Brain microvascular endothelial cell (primary cell): ENCODE data around the gene TFDP1.

Source experiments
- DNase-seq: peaks from one replicate; pipeline ENCODE4 v3.0.0-alpha.2; 2020
- H3K27ac ChIP-seq: fragments of 250-450 bp; sonication (Bioruptor Pico); 2 replicates; pipeline ENCODE4 v1.5.1; 2020; ENCODE audit warnings: mild to moderate bottlenecking, moderate library complexity
- H3K27me3 ChIP-seq: fragments of 250-450 bp; sonication (Bioruptor Pico); replicated peaks from 2 replicates; pipeline ENCODE4 v1.5.1; 2020; ENCODE audit warnings: mild to moderate bottlenecking
- H3K36me3 ChIP-seq: fragments of 250-450 bp; sonication (Bioruptor Pico); replicated peaks from 2 replicates; pipeline ENCODE4 v1.5.1; 2020; ENCODE audit warnings: mild to moderate bottlenecking
- H3K4me3 ChIP-seq: 2 replicates; pipeline ENCODE4 v1.5.1; 2011; ENCODE audit warnings: low read depth, mild to moderate bottlenecking, control low read depth, low read length, moderate library complexity
- CTCF ChIP-seq: IDR thresholded peaks from 2 replicates; pipeline ENCODE4 v1.5.1; 2011; ENCODE audit warnings: low read depth, mild to moderate bottlenecking, moderate library complexity, low read length, control low read depth, inconsistent platforms; ENCODE audit errors: missing control alignments
- in situ Hi-C: cut with HindIII; loops from 2 replicates; pipeline ENCODE4 v1.10.0; 2017; ENCODE audit warnings: low sequenced_read_pairs, low pct_ligation_motif_present

The TFDP1 gene

GRCh38 chr13:113625965-113626721, 41.6 kb downstream of the TFDP1 start:
- Histone ChIP-seq H3K27me3 (no peaks in the 10 kb centered on the region), H3K27ac (no peak overlapping the region), H3K4me3 (no peak overlapping the region), H3K36me3 (peaks cover 19% of the 10 kb centered on the region)
- in situ Hi-C loops, result no loop called here
- no peak for DNase-seq
- no peak for TF ChIP-seq CTCF

- no peak overlapping the region for H3K4me3 ChIP-seq
- in situ Hi-C loops, result no loop called here
- peaks cover 29% of the 10 kb centered on the region for H3K36me3 ChIP-seq
These were observed 42.6 kb downstream of the TFDP1 start for GRCh38 chr13:113627136-113627535.

GRCh38 chr13:113628291-113629270, 44.0 kb downstream of the TFDP1 start:
- no peak for TF ChIP-seq CTCF
- no peaks in the 10 kb centered on the region for H3K27me3 ChIP-seq
- H3K4me3 ChIP-seq, result no peak overlapping the region
- in situ Hi-C loops, result no loop called here
- peaks cover 34% of the 10 kb centered on the region for H3K36me3 ChIP-seq
- no peak overlapping the region for H3K27ac ChIP-seq
- no peak for DNase-seq

More at GRCh38 chr13:113627136-113627535, 42.6 kb downstream of the TFDP1 start:
- TF ChIP-seq CTCF, result no peak
- Histone ChIP-seq H3K27me3 (no peaks in the 10 kb centered on the region), H3K27ac (no peak overlapping the region)
- DNase-seq, result no peak

- Histone ChIP-seq H3K36me3 (peaks cover 41% of the 10 kb centered on the region), H3K27ac (no peak overlapping the region), H3K4me3 (no peak overlapping the region), H3K27me3 (no peaks in the 10 kb centered on the region)
- in situ Hi-C loops, result no loop called here
- no peak for DNase-seq
- TF ChIP-seq CTCF, result no peak
These were observed 45.3 kb downstream of the TFDP1 start for GRCh38 chr13:113629866-113630265.

- peaks cover 44% of the 10 kb centered on the region for H3K36me3 ChIP-seq
- TF ChIP-seq CTCF, result no peak
- no peaks in the 10 kb centered on the region for H3K27me3 ChIP-seq
- no peak overlapping the region for H3K4me3 ChIP-seq
- in situ Hi-C loops, result no loop called here
- no peak overlapping the region for H3K27ac ChIP-seq
- DNase-seq, result no peak
These were observed 45.7 kb downstream of the TFDP1 start for GRCh38 chr13:113630296-113630695.
